ENCODE results near the gene CLIP3. TPM values are rescaled to one million over a fixed set of nuclear protein-coding genes. Genes with fewer than 3 reads are reported as not detected.

The CLIP3 gene
- total and polyA plus RNA-seq, 2 of the 13 experiments (the other 11 are each of a cell fraction or from before 2014, with no cell fraction given), result 0.15 to 1.2 TPM

GRCh38 chr19:36060430-36060829, 27.8 kb upstream of the CLIP3 start:
- ChIA-PET POLR2A (interaction anchor here (0.8 to 1.2 kb wide), 2 partner anchors 54 to 67 kb away, joined by 3 read pairs; partner anchors contain the start of genes POLR2I and TBCB), CTCF (ENCODE audit: low intra/inter-chr PET ratio, low total read pairs) (interaction anchor here (2.0 kb wide), 1 partner anchor 110 kb away, joined by 15 read pairs; no protein-coding TSS in a partner anchor)
- in situ Hi-C loops (cut with HindIII; ENCODE audit: extremely low pct_ligation_motif_present, low pct_unique_long_range_greater_than_20kb) (no loop called here), intact Hi-C loops (cut with micrococcal nuclease; ENCODE audit: unreplicated experiment) (loop anchor here (1.0 to 2.0 kb wide), 2 partner anchors 60 to 110 kb away; no protein-coding TSS in a partner anchor)
- Histone ChIP-seq H3K4me1 (ENCODE audit: insufficient read depth, low read length) (peaks cover 56% of the 10 kb centered on the region), H3K9me3 (ENCODE audit: low read length) (no peaks in the 10 kb centered on the region), H3K27ac (ENCODE audit: extremely low read length, insufficient read depth, low read length) (peak overlapping the region; percentile 88), H3K36me3 (replicated peaks in 1 of 2; ENCODE audit: control insufficient read depth in 1 of 2, insufficient read depth in 2 of 2, low read length in 2 of 2) (peaks cover 5 to 32% of the 10 kb centered on the region in 2 experiments; a peak in 4 of 5 replicates), H3K4me2 (ENCODE audit: low read depth, low read length) (no peak overlapping the region), H2AFZ (ENCODE audit: low read length) (no peak overlapping the region), H3K4me3 (replicated peaks in 1 of 3; ENCODE audit: insufficient read depth in 1 of 3, low read depth in 2 of 3, low read length in 3 of 3) (no peak overlapping the region), H4K20me1 (ENCODE audit: insufficient read depth, low read length) (no peaks in the 10 kb centered on the region), H3K27me3 (ENCODE audit: control insufficient read depth in 1 of 2, insufficient read depth in 2 of 2, low read length in 2 of 2) (no peaks in the 10 kb centered on the region; a peak in 1 of 5 replicates), H3K9ac (ENCODE audit: insufficient read depth, low read depth, low read length) (no peak overlapping the region), H3K79me2 (ENCODE audit: insufficient read depth, low read length) (peaks cover 17% of the 10 kb centered on the region)
- DNase-seq (ENCODE audit: low spot score), result no peak
- peak; percentile 70 for FAIRE-seq
- peak; percentile 73 for ATAC-seq
- WGBS (ENCODE audit: low lambda C conversion rate), result 93% methylated on average over 3 of the region's 4 CpGs
- BruUV-seq (replicated peaks), result no TSS peak
- TF ChIP-seq HNF1B (CRISPR knock-in tag; IDR thresholded peaks at IDR 0.05) (0 out of 2 replicates have a peak, but pooled peaks have one; percentile 39), SPEN (CRISPR knock-in tag; IDR thresholded peaks at IDR 0.05; ENCODE audit: low read depth) (0 out of 2 replicates have a peak, but pooled peaks have one; percentile 17), ZFP91 (CRISPR knock-in tag; IDR thresholded peaks at IDR 0.05; ENCODE audit: borderline replicate concordance) (peak; percentile 34; the same call in 1 of the 2 replicates), THAP9 (CRISPR knock-in tag; IDR thresholded peaks at IDR 0.05; ENCODE audit: borderline replicate concordance) (no peak), SMC3 (IDR thresholded peaks at IDR 0.05; ENCODE audit: low read length) (peak; percentile 70), XRCC5 (optimal IDR thresholded peaks at IDR 0.05; ENCODE audit: low read length) (peak; percentile 65), SRSF9 (IDR thresholded peaks at IDR 0.05; ENCODE audit: borderline replicate concordance, insufficient read depth, low read depth, low read length, poor library complexity, severe bottlenecking) (no peak), ZFX (CRISPR knock-in tag; IDR thresholded peaks at IDR 0.05; ENCODE audit: low read depth) (peak; percentile 51), NR2F6 (IDR thresholded peaks at IDR 0.05) (no peak), NR2F6 (CRISPR knock-in tag; IDR thresholded peaks at IDR 0.05) (no peak)
- TF ChIP-seq, protein P1, sequence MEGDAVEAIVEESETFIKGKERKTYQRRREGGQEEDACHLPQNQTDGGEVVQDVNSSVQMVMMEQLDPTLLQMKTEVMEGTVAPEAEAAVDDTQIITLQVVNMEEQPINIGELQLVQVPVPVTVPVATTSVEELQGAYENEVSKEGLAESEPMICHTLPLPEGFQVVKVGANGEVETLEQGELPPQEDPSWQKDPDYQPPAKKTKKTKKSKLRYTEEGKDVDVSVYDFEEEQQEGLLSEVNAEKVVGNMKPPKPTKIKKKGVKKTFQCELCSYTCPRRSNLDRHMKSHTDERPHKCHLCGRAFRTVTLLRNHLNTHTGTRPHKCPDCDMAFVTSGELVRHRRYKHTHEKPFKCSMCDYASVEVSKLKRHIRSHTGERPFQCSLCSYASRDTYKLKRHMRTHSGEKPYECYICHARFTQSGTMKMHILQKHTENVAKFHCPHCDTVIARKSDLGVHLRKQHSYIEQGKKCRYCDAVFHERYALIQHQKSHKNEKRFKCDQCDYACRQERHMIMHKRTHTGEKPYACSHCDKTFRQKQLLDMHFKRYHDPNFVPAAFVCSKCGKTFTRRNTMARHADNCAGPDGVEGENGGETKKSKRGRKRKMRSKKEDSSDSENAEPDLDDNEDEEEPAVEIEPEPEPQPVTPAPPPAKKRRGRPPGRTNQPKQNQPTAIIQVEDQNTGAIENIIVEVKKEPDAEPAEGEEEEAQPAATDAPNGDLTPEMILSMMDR (CRISPR knock-in tag; IDR thresholded peaks at IDR 0.05), result peak; percentile 86
- TF ChIP-seq, protein P2, sequence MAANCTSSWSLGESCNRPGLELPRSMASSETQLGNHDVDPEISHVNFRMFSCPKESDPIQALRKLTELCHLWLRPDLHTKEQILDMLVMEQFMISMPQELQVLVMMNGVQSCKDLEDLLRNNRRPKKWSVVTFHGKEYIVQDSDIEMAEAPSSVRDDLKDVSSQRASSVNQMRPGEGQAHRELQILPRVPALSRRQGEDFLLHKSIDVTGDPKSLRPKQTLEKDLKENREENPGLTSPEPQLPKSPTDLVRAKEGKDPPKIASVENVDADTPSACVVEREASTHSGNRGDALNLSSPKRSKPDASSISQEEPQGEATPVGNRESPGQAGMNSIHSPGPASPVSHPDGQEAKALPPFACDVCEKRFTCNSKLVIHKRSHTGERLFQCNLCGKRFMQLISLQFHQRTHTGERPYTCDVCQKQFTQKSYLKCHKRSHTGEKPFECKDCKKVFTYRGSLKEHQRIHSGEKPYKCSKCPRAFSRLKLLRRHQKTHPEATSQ (CRISPR knock-in tag; IDR thresholded peaks at IDR 0.05; ENCODE audit: borderline replicate concordance), result no peak

Data from HepG2 (cell line).